Neural cell (in vitro differentiated cells): ENCODE data around the gene CASP10. TPM values are rescaled to one million over a fixed set of nuclear protein-coding genes. Genes with fewer than 3 reads are reported as not detected.

Experiments
- H2AFZ ChIP-seq: fragments of 200-600, 300-800 bp; sonication (generic), shearing (Covaris generic); 2 replicates; pipeline ENCODE4 v1.6.0; 2014; ENCODE audit warnings: low read depth, mild to moderate bottlenecking, antibody characterized with exemption, low read length, moderate library complexity
- H3F3A ChIP-seq: fragments of 200-600 bp; shearing (Covaris generic); 2 replicates; pipeline ENCODE4 v1.6.1; 2016; ENCODE audit warnings: mild to moderate bottlenecking, moderate library complexity, mixed read lengths, antibody characterized with exemption, low read length; ENCODE audit not compliant: insufficient read depth, poor library complexity, severe bottlenecking
- H3K27ac ChIP-seq: fragments of 200-600, 300-800 bp; sonication (generic), shearing (Covaris generic); 2 replicates; pipeline ENCODE4 v1.5.1; 2014; ENCODE audit warnings: mild to moderate bottlenecking, low read length, moderate library complexity
- H3K27me3 ChIP-seq: fragments of 300-800, 200-600 bp; sonication (generic), shearing (Covaris generic); 2 replicates; pipeline ENCODE4 v1.6.0; 2014; ENCODE audit warnings: mild to moderate bottlenecking, low read depth, low read length, moderate library complexity; ENCODE audit not compliant: insufficient read depth
- H3K36me3 ChIP-seq: fragments of 300-800, 200-600 bp; sonication (generic), shearing (Covaris generic); 2 replicates; pipeline ENCODE4 v1.5.1; 2014; ENCODE audit warnings: mild to moderate bottlenecking, antibody characterized with exemption, low read length, moderate library complexity; ENCODE audit not compliant: insufficient read depth
- H3K4me2 ChIP-seq: fragments of 300-800, 200-600 bp; sonication (generic), shearing (Covaris generic); 2 replicates; pipeline ENCODE4 v1.6.0; 2014; ENCODE audit warnings: mild to moderate bottlenecking, low read length
- H3K4me3 ChIP-seq: fragments of 300-800, 200-600 bp; sonication (generic), shearing (Covaris generic); 2 replicates; pipeline ENCODE4 v1.5.1; 2014; ENCODE audit warnings: mild to moderate bottlenecking, low read length, moderate library complexity
- H3K79me2 ChIP-seq: fragments of 200-600 bp; shearing (Covaris generic); replicated peaks from 2 replicates; pipeline ENCODE4 v1.6.0; 2014; ENCODE audit warnings: mild to moderate bottlenecking, low read length, moderate library complexity; ENCODE audit not compliant: insufficient read depth
- H3K9ac ChIP-seq: fragments of 300-800, 200-600 bp; sonication (generic), shearing (Covaris generic); 2 replicates; pipeline ENCODE4 v1.6.1; 2016; ENCODE audit warnings: mild to moderate bottlenecking, low read length, mixed read lengths
- H3K9me2 ChIP-seq: fragments of 200-600 bp; shearing (Covaris generic); 2 replicates; pipeline ENCODE4 v1.6.1; 2016; ENCODE audit warnings: mild to moderate bottlenecking, low read length, mixed read lengths; ENCODE audit not compliant: insufficient read depth
- H3K9me3 ChIP-seq: fragments of 200-600, 300-800 bp; sonication (generic), shearing (Covaris generic); 2 replicates; pipeline ENCODE4 v1.6.1; 2016; ENCODE audit warnings: mild to moderate bottlenecking, mixed run types, low read length, moderate library complexity, mixed read lengths
- H4K20me1 ChIP-seq: fragments of 200-600 bp; shearing (Covaris generic); 2 replicates; pipeline ENCODE4 v1.6.1; 2016; ENCODE audit warnings: mild to moderate bottlenecking, mixed run types; ENCODE audit not compliant: insufficient read depth
- EP300 ChIP-seq: fragments of 450-650 bp; conservative IDR thresholded peaks from 2 replicates; pipeline ENCODE4 v1.6.1; 2014; ENCODE audit warnings: antibody characterized with exemption, mild to moderate bottlenecking, moderate library complexity; ENCODE audit not compliant: poor library complexity, severe bottlenecking
- EZH2 ChIP-seq: fragments of 200-600, 300-800 bp; shearing (Covaris generic), sonication (generic); IDR thresholded peaks from 2 replicates; pipeline ENCODE4 v1.6.1; 2014; ENCODE audit warnings: antibody characterized with exemption, low read length, borderline replicate concordance, mild to moderate bottlenecking; ENCODE audit not compliant: insufficient read depth, poor library complexity, severe bottlenecking
- MXI1 ChIP-seq: fragments of 450-650 bp; conservative IDR thresholded peaks from 2 replicates; pipeline ENCODE4 v1.6.1; 2014; ENCODE audit warnings: antibody characterized with exemption, mild to moderate bottlenecking; ENCODE audit not compliant: poor library complexity, severe bottlenecking
- POLR2AphosphoS5 ChIP-seq: IDR thresholded peaks from 2 replicates; pipeline ENCODE4 v1.6.1; 2012
- RAD21 ChIP-seq: fragments of 450-650 bp; conservative IDR thresholded peaks from 2 replicates; pipeline ENCODE4 v1.6.1; 2014; ENCODE audit warnings: antibody characterized with exemption, mild to moderate bottlenecking, moderate library complexity
- SMC3 ChIP-seq: fragments of 450-650 bp; conservative IDR thresholded peaks from 2 replicates; pipeline ENCODE4 v1.6.1; 2014; ENCODE audit warnings: antibody characterized with exemption, mild to moderate bottlenecking, moderate library complexity; ENCODE audit not compliant: poor library complexity
- TAF1 ChIP-seq: IDR thresholded peaks from 2 replicates; pipeline ENCODE4 v1.6.1; 2012; ENCODE audit warnings: low read depth
- polyA plus RNA-seq: library from polyadenylated mRNA; depleted of rRNA; stranded (reverse); fragments of >200 nt; gene quantifications from 2 replicates; pipeline ENCODE4 v1.2.3, GENCODE V29; 2014
- TF ChIP-seq, protein P1 (sequence below): IDR thresholded peaks from 2 replicates; pipeline ENCODE4 v1.6.1; 2012; ENCODE audit warnings: borderline replicate concordance
- TF ChIP-seq, protein P2 (sequence below): fragments of 450-650 bp; IDR thresholded peaks from 2 replicates; pipeline ENCODE4 v1.5.1; 2014; ENCODE audit warnings: antibody characterized with exemption, mild to moderate bottlenecking, moderate library complexity; ENCODE audit not compliant: poor library complexity, severe bottlenecking

The CASP10 gene
- polyA plus RNA-seq, 1 donor from 2014 or later, result not detected

DNA sequence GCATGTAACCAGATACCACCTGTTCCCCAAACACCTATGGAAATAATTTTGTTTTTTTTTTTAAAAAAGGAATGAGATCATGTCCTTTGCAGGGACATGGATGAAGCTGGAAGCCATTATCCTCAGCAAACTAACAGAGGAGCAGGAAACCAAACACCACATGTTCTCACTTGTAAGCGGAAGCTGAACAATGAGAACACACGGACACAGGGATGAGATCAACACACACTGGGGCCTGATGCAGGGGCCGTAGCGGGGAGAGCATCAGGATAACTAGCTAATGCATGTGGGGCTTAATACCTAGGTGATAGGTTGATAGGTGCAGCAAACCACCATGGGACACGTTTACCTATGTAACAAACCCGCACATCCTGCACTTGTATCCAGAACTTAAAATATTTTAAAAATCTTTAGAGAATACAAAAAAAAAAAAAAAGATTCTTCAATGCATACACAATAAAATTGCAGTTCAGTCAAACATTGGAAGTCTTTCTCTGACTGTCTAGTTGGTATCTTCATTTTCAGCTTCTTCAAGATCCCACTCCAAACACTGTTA is 11.6 kb upstream of the CASP10 start:
- no peaks in the 10 kb centered on the region for H4K20me1 ChIP-seq
- H3K79me2 ChIP-seq, result no peaks in the 10 kb centered on the region
- H3K27ac ChIP-seq, result no peak overlapping the region
- no peaks in the 10 kb centered on the region for H3F3A ChIP-seq
- no peaks in the 10 kb centered on the region for H3K9me3 ChIP-seq
- H3K27me3 ChIP-seq, result no peaks in the 10 kb centered on the region
- no peak overlapping the region for H3K4me2 ChIP-seq
- no peak for TF ChIP-seq SMC3
- no peak for TF ChIP-seq MXI1
- TF ChIP-seq, protein P1, sequence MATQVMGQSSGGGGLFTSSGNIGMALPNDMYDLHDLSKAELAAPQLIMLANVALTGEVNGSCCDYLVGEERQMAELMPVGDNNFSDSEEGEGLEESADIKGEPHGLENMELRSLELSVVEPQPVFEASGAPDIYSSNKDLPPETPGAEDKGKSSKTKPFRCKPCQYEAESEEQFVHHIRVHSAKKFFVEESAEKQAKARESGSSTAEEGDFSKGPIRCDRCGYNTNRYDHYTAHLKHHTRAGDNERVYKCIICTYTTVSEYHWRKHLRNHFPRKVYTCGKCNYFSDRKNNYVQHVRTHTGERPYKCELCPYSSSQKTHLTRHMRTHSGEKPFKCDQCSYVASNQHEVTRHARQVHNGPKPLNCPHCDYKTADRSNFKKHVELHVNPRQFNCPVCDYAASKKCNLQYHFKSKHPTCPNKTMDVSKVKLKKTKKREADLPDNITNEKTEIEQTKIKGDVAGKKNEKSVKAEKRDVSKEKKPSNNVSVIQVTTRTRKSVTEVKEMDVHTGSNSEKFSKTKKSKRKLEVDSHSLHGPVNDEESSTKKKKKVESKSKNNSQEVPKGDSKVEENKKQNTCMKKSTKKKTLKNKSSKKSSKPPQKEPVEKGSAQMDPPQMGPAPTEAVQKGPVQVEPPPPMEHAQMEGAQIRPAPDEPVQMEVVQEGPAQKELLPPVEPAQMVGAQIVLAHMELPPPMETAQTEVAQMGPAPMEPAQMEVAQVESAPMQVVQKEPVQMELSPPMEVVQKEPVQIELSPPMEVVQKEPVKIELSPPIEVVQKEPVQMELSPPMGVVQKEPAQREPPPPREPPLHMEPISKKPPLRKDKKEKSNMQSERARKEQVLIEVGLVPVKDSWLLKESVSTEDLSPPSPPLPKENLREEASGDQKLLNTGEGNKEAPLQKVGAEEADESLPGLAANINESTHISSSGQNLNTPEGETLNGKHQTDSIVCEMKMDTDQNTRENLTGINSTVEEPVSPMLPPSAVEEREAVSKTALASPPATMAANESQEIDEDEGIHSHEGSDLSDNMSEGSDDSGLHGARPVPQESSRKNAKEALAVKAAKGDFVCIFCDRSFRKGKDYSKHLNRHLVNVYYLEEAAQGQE, result no peak
- TF ChIP-seq EZH2, result no peak
- no peak for TF ChIP-seq POLR2AphosphoS5
- no peak for TF ChIP-seq EP300
- H3K4me3 ChIP-seq, result no peak overlapping the region
- no peak overlapping the region for H3K9ac ChIP-seq
- no peaks in the 10 kb centered on the region for H3K9me2 ChIP-seq
- H2AFZ ChIP-seq, result no peak overlapping the region
- no peaks in the 10 kb centered on the region for H3K36me3 ChIP-seq

DNA sequence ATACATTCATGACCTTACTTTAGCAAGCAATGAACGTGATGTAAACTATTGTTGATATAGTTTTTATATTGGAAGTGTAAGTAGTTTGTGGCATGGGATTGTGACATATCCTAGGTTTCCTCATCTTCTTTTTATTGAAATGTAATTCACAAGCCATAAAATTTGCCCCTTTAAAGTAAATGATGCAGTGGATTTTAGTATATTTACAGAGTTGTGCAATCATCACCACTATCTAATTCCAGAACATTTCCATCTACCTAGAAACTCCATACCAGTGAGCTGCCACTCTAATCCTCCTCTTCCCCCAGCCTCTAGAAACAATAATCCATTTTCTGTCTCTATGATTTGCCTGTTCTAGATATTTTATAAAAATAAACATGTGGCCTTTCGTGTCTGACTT is 10.7 kb upstream of the CASP10 start:
- Histone ChIP-seq H3K27ac (no peak overlapping the region), H3K9me3 (no peaks in the 10 kb centered on the region), H4K20me1 (no peaks in the 10 kb centered on the region), H3F3A (no peaks in the 10 kb centered on the region), H3K36me3 (no peaks in the 10 kb centered on the region), H3K27me3 (no peaks in the 10 kb centered on the region), H3K4me2 (no peak overlapping the region), H3K9me2 (no peaks in the 10 kb centered on the region), H3K4me3 (no peak overlapping the region), H2AFZ (no peak overlapping the region), H3K79me2 (no peaks in the 10 kb centered on the region), H3K9ac (no peak overlapping the region)
- TF ChIP-seq EP300, result no peak
- TF ChIP-seq, protein P1, result no peak
- TF ChIP-seq, protein P2, sequence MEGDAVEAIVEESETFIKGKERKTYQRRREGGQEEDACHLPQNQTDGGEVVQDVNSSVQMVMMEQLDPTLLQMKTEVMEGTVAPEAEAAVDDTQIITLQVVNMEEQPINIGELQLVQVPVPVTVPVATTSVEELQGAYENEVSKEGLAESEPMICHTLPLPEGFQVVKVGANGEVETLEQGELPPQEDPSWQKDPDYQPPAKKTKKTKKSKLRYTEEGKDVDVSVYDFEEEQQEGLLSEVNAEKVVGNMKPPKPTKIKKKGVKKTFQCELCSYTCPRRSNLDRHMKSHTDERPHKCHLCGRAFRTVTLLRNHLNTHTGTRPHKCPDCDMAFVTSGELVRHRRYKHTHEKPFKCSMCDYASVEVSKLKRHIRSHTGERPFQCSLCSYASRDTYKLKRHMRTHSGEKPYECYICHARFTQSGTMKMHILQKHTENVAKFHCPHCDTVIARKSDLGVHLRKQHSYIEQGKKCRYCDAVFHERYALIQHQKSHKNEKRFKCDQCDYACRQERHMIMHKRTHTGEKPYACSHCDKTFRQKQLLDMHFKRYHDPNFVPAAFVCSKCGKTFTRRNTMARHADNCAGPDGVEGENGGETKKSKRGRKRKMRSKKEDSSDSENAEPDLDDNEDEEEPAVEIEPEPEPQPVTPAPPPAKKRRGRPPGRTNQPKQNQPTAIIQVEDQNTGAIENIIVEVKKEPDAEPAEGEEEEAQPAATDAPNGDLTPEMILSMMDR, result no peak
- no peak for TF ChIP-seq TAF1
- no peak for TF ChIP-seq EZH2
- TF ChIP-seq POLR2AphosphoS5, result no peak
- no peak for TF ChIP-seq SMC3
- no peak for TF ChIP-seq MXI1
- no peak for TF ChIP-seq RAD21
